Omental fat pad (tissue), 4 donors: ENCODE results near the gene ADGRL1. TPM values are rescaled to one million over a fixed set of nuclear protein-coding genes. Genes with fewer than 3 reads are reported as not detected.
"Not testable (repeated sequence)": the region's sequence is repeated elsewhere in the genome, so short reads cannot be mapped to it uniquely, and the experiment has no call there.

Experiments used
- ATAC-seq: fragments of 150-250 bp; one replicate; pipeline ENCODE4 v1.9.1; 2016; ENCODE audit warnings: mild to moderate bottlenecking, moderate library complexity; ENCODE audit not compliant: low FRiP score
- DNase-seq: peaks from one replicate; pipeline ENCODE4 v3.0.0-alpha.2; 2019; ENCODE audit warnings: low spot score
- total RNA-seq, 4 donors: library from RNA; depleted of rRNA; stranded (reverse); fragments of >200 nt; gene quantifications; one replicate each; pipeline ENCODE4 v1.1.0, GENCODE V29; 2016
- TF ChIP-seq, protein P1 (sequence below), 3 donors: fragments of 450-650 bp; IDR thresholded peaks; one replicate each; pipeline ENCODE4 v1.5.1; 2016 to 2017; ENCODE audit warnings: antibody characterized with exemption in 3 of 3, mild to moderate bottlenecking in 3 of 3, moderate library complexity in 2 of 3

Gene ADGRL1
- total RNA-seq, 4 donors from 2014 or later, result 7.7 to 18.0 (median 13.9) TPM

DNA sequence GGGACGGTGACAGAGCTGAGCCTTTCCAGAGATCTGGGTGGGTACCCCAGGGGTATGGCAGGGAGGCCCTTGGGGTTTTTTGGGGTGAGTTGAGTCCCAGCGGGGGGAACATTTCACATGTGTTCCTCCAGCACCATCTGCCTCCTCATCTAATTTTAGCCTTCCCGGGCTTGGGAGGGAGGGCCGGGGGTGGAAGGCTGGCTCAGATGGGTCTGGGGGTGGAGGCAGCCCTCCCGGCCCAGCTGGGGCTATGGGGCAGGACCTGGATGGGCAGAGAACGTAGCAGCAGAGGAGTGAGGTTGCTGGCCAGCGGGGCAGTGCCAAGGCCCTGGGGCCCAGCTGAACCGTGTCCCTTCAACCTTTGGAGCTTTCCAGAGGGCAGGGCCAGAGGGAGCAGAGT is 23.5 kb downstream of the ADGRL1 start:
- DNase-seq, result no peak
- no peak for ATAC-seq
- TF ChIP-seq, protein P1, sequence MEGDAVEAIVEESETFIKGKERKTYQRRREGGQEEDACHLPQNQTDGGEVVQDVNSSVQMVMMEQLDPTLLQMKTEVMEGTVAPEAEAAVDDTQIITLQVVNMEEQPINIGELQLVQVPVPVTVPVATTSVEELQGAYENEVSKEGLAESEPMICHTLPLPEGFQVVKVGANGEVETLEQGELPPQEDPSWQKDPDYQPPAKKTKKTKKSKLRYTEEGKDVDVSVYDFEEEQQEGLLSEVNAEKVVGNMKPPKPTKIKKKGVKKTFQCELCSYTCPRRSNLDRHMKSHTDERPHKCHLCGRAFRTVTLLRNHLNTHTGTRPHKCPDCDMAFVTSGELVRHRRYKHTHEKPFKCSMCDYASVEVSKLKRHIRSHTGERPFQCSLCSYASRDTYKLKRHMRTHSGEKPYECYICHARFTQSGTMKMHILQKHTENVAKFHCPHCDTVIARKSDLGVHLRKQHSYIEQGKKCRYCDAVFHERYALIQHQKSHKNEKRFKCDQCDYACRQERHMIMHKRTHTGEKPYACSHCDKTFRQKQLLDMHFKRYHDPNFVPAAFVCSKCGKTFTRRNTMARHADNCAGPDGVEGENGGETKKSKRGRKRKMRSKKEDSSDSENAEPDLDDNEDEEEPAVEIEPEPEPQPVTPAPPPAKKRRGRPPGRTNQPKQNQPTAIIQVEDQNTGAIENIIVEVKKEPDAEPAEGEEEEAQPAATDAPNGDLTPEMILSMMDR (IDR thresholded peaks at IDR 0.05), result no peak

DNA sequence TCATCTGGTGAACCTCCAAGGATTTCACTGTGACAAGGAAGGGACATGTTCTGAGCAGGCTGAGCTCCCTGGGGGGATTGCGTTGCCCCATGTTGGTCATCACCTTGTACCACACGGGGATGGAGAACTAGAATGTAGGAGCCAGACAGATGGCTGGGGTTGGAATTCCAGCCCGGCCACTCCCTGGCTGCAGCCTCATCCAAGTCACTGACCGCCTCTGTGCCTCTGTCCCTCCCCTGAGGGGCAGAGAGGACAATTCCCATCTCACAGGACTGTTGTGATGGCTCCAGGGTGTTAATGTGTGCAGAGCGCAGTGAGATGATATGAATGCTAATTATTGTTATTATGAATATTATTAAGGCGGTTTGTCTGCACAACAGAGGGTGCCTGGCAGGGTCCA is 24.1 kb downstream of the ADGRL1 start:
- DNase-seq (no peak), ATAC-seq (no peak)
- TF ChIP-seq, protein P1 (IDR thresholded peaks at IDR 0.05), result no peak

DNA sequence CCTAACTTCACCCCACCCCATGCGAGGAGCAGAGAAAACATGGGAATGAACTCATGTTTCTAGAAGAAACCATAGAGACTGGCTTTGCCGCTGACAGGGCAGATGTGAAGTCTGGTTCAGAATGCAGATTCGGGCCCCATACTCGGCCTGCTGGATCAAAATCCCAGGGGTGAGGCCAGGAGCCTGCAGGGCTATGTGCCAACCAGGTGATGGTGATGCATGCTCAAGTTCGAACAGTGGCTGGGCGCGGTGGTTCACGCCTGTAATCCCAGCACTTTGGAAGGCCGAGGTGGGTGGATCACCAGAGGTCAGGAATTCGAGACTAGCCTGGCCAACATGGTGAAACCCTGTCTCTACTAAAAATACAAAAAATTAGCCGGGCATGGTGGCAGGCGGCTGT is 24.8 kb downstream of the ADGRL1 start:
- not testable (repeated sequence) for DNase-seq, ATAC-seq

DNA sequence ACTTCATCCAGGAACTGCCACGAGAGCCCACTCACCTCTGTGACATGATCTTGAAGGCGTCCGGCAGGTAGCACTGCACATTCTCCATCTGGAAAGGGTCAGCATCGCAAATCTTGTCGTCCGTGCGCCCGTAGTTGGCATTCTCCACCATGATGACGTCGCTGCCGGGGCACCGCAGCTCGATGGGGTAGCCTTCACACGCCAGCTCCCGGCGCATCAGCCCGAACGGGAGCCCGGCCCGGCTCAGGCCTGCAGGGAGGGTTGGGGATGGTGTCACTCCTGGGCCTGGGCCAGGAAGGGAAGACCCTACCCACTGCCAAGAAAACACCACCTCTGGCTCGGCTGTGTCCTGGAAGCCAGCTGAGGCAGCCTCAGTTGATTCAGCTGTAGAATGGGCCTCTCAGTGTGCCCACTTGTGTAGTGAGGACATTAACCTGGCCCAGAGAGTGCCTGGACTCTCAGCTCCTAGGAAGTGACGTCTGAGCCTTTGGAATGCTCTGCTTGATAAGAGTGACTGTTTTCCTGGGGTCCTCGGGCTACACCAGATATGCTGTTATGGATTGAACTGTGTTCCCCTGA is 28.4 kb downstream of the ADGRL1 start:
- DNase-seq, result no peak

DNA sequence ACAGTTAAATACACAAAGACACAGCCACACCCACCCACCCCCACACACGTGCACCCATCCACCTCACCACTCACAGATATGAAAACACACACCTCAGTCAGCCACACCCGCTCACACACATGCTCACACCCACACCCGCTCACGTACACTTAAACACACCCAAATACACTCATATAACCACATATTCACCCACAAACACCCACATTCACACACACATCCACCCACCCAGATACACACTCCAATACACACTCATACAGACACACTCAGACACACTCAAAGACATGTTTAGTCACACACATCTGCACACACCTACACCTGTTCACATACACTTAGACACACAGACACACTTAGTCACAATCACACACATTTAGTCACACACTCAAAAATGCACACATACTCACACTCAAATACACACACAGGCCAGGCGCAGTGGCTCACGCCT is 30.6 kb downstream of the ADGRL1 start:
- TF ChIP-seq, protein P1 (IDR thresholded peaks at IDR 0.05), result no peak
- DNase-seq (no peak), ATAC-seq (no peak)

More for the DNA sequence above, 28.4 kb downstream of the ADGRL1 start:
- no peak for ATAC-seq
- TF ChIP-seq, protein P1 (IDR thresholded peaks at IDR 0.05), result no peak

DNA sequence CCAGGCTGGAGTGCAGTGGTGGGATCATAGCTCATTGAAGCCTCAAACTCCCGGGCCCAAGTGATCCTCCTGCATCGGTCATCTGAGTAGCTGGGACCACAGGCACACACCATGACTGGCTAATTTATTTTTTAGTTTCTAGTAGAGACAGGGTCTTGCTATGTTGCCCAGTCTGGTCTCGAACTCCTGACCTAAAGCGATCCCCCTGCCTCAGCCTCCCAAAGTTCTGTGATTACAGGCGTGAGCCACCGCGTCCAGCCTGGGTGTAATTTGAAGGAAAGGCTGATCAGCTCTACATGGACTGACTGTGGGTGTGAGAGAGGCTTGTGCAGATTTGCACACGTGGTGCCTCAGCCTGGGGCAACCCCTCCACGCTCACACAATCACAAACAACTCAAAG is 31.1 kb downstream of the ADGRL1 start:
- no peak for DNase-seq
- ATAC-seq, result no peak
- TF ChIP-seq, protein P1 (IDR thresholded peaks at IDR 0.05), result no peak

DNA sequence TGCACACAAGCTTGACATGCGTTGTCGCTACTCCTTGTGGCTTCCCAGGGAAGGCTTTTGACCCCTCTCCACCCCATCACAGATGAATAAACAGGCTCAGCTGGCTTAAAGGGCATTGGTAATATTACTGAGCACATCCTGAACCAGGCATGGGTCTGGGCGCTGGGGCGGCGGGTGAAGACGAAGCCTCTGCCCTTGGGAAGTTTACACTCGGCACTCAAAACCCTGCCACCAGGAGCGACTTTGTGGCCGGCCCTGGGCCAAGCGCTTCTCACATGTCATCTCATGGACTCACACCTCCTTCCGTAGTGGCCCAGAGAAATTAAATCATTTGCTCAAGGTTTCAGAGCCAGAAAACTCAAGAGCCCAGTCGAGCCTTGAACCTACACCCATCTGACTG is 37.0 kb downstream of the ADGRL1 start:
- DNase-seq, result no peak
- no peak for ATAC-seq
- TF ChIP-seq, protein P1 (IDR thresholded peaks at IDR 0.05), result no peak
